HAP-1 (cell line): ENCODE data around the gene MTA1.

Source experiments
- DNase-seq, 2 experiments: peaks; one replicate each; pipeline ENCODE4 v3.0.0-alpha.2; 2016 to 2020; ENCODE audit warnings: low spot score in 2 of 2
- H3K27me3 ChIP-seq: fragments of 250-450 bp; sonication (Bioruptor Pico); 2 replicates; pipeline ENCODE4 v1.5.1; 2020; ENCODE audit warnings: low read depth, mild to moderate bottlenecking, moderate library complexity
- H3K36me3 ChIP-seq: fragments of 250-450 bp; sonication (Bioruptor Pico); replicated peaks from 2 replicates; pipeline ENCODE4 v1.5.1; 2020; ENCODE audit warnings: mild to moderate bottlenecking
- H3K4me1 ChIP-seq: fragments of 250-450 bp; sonication (Bioruptor Pico); 2 replicates; pipeline ENCODE4 v1.5.1; 2020; ENCODE audit warnings: mild to moderate bottlenecking
- H3K4me3 ChIP-seq: fragments of 250-450 bp; sonication (Bioruptor Pico); 2 replicates; pipeline ENCODE4 v1.5.1; 2020; ENCODE audit warnings: mild to moderate bottlenecking, moderate library complexity
- H3K9me3 ChIP-seq: fragments of 250-450 bp; sonication (Bioruptor Pico); 2 replicates; pipeline ENCODE4 v1.5.1; 2020; ENCODE audit warnings: mild to moderate bottlenecking, moderate library complexity
- in situ Hi-C: fragments of 300-500 bp; cut with MboI; formaldehyde crosslinking; loops from 3 replicates; pipeline ENCODE4 v1.14.3; 2020; ENCODE audit warnings: low sequenced_read_pairs, inconsistent platforms, mixed read lengths

Gene MTA1

DNA sequence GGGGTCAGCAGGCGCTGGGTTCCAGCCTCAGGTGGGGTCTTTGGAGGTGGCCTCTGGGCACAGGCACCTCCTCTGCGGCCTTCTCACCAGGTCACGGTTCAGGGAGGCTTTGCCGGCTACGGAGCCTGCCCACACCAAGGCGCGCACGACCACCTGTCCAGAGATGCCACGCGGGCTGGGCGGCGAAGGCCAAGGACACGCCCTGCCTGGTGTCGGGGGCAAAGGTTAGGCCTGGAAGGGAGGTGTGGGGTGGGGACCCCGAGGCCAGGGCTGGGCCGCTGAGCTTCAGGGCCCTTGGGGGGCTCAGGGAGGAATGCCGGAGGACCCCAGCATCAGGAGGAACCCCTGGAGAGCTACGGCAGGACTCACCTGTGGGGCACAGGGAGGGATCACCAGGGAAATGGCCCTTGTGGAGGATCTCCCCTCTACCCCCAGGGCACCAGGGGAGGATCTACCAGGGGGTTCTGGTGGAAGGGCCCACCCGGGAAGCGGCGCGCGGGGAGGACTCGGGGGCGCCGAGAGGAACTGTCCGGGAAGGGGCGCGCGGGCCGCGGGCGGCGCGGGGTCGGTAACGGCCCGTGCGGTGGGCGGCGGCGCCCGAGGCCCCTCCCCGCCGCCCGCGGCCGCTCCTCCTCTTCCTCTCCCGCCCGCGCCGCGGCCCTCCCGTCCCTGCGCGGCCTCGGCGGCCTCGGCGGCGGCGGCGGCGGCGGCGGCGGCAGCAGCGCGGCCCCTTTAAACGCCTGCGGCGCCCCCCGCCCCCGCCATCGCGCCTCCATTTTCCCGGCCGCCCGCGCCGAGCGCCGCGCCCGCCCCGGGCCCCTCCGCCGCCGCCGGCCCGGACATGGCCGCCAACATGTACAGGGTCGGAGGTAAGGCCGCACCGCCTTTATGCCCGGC, at the start of gene MTA1:
Gene MTA1, plus strand, starts transcription at position 633 of the 897 bp plus-strand sequence. Its CDS starts 209 bp downstream, at position 842.
- Histone ChIP-seq H3K27me3 (no peaks in the 10 kb centered on the region), H3K4me1 (peaks cover 16% of the 10 kb centered on the region), H3K36me3 (peaks cover 29% of the 10 kb centered on the region), H3K4me3 (peak within 1 kb of the TSS; percentile 80), H3K9me3 (no peaks in the 10 kb centered on the region)
- DNase-seq = peak; percentile 67
- in situ Hi-C loops = no loop called here

- in situ Hi-C loops = no loop called here
Observed at GRCh38 chr14:105374389-105374788, 45.2 kb upstream of the MTA1 start.

GRCh38 chr14:105375635-105376057, 44.0 kb upstream of the MTA1 start:
- no peak for DNase-seq

More at GRCh38 chr14:105374389-105374788, 45.2 kb upstream of the MTA1 start:
- H3K4me3 ChIP-seq = no peak overlapping the region
- DNase-seq = no peak
- H3K36me3 ChIP-seq = no peaks in the 10 kb centered on the region; the same call in 1 of the 2 replicates
- no peaks in the 10 kb centered on the region for H3K27me3 ChIP-seq
- no peaks in the 10 kb centered on the region for H3K9me3 ChIP-seq
- no peaks in the 10 kb centered on the region for H3K4me1 ChIP-seq

DNA sequence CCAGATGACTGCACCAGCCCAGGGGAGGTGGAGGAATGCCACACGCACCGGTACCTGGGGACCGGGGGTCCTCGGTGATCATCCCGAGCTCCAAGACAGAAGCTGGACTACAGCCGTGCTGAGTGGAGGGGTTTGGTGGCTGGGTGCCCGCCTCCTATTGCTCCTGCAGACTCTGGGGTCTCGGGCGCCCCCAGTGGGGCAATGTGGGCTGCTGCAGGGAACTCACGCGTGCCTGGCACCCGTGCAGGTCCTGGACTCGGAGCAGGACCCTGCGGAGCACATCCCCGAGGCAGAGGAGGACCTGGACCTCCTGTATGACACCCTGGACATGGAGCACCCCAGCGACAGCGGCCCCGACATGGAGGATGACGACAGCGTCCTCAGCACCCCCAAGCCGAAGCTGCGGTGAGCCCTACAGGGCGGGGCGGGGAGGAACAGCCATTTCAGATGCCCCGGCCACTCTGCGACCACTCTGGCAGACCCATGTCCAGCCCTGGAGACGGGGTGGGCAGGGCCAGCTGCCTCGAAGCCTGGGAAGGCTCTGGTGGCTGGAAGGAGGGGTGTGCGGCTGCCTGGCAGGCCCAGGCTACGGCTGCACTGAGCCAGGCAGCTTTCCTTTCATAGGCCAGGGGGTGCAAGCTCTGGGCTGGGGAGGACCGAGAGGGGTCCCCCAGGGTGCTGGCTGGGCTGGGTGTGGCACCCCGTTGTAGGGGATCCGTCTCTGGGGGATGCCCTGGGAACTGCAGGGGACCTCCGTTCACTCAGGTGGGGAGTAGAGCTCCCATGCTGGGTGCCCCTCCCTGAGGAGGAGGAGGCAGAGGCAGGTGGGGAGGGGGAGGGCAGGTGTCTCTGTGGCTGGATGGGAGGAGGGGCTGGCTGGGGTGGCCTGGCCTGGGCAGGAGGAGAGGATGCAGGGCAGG, 42.8 kb upstream of the MTA1 start:
- no peak overlapping the region for H3K4me3 ChIP-seq
- H3K36me3 ChIP-seq = no peaks in the 10 kb centered on the region; the same call in 1 of the 2 replicates
- H3K9me3 ChIP-seq = no peaks in the 10 kb centered on the region
- no peak for DNase-seq
- in situ Hi-C loops = loop anchor here (5.0 kb wide), 1 partner anchor 156 kb away; no protein-coding TSS in a partner anchor
- H3K27me3 ChIP-seq = no peaks in the 10 kb centered on the region
- H3K4me1 ChIP-seq = no peaks in the 10 kb centered on the region

More at GRCh38 chr14:105375635-105376057, 44.0 kb upstream of the MTA1 start:
- in situ Hi-C loops = loop anchor here (5.0 kb wide), 1 partner anchor 157 kb away; no protein-coding TSS in a partner anchor
- Histone ChIP-seq H3K36me3 (no peaks in the 10 kb centered on the region; the same call in none of the 2 replicates), H3K4me1 (no peaks in the 10 kb centered on the region), H3K27me3 (no peaks in the 10 kb centered on the region), H3K9me3 (no peaks in the 10 kb centered on the region), H3K4me3 (no peak overlapping the region)

GRCh38 chr14:105377555-105378182, 42.0 kb upstream of the MTA1 start:
- no peak for DNase-seq
- in situ Hi-C loops = loop anchor here (5.0 kb wide), 1 partner anchor 155 kb away; no protein-coding TSS in a partner anchor
- H3K4me1 ChIP-seq = no peaks in the 10 kb centered on the region
- H3K4me3 ChIP-seq = no peak overlapping the region
- no peaks in the 10 kb centered on the region; the same call in 1 of the 2 replicates for H3K36me3 ChIP-seq
- H3K9me3 ChIP-seq = no peaks in the 10 kb centered on the region
- no peaks in the 10 kb centered on the region for H3K27me3 ChIP-seq

DNA sequence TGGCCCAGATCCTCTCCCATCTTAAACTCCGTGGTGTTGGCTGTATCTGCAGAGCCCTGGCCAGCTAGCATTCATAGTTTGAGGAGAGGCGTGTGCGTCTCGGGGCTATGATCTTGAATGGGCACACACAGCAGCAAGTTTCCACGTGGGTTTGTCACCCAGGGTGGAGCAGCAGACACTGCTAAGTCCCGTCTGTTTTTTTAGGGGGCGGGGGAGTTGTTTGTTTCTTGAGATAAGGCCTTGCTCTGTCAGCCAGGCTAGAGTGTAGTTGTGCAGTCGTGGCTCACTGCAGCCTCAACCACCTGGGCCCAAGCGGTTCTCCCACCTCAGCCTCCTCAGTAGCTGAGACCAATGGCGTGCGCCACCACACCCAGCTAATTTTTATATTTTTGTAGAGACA, 41.4 kb upstream of the MTA1 start:
- DNase-seq = no peak
- no peaks in the 10 kb centered on the region for H3K4me1 ChIP-seq
- H3K4me3 ChIP-seq = no peak overlapping the region
- H3K27me3 ChIP-seq = no peaks in the 10 kb centered on the region
- in situ Hi-C loops = loop anchor here (5.0 kb wide), 1 partner anchor 154 kb away; no protein-coding TSS in a partner anchor
- H3K36me3 ChIP-seq = no peaks in the 10 kb centered on the region; the same call in 1 of the 2 replicates
- H3K9me3 ChIP-seq = no peaks in the 10 kb centered on the region

GRCh38 chr14:105378873-105379685, 40.5 kb upstream of the MTA1 start:
- Histone ChIP-seq H3K27me3 (no peaks in the 10 kb centered on the region), H3K4me1 (no peaks in the 10 kb centered on the region), H3K9me3 (no peaks in the 10 kb centered on the region), H3K4me3 (no peak overlapping the region), H3K36me3 (no peaks in the 10 kb centered on the region; the same call in none of the 2 replicates)
- DNase-seq = no peak
- in situ Hi-C loops = loop anchor here (5.0 kb wide), 1 partner anchor 153 kb away; no protein-coding TSS in a partner anchor

- H3K9me3 ChIP-seq = no peaks in the 10 kb centered on the region
- in situ Hi-C loops = loop anchor here (5.0 kb wide), 1 partner anchor 152 kb away; no protein-coding TSS in a partner anchor
- H3K4me3 ChIP-seq = no peak overlapping the region
- H3K4me1 ChIP-seq = no peaks in the 10 kb centered on the region
- H3K36me3 ChIP-seq = peaks cover 2% of the 10 kb centered on the region
- no peak for DNase-seq
- H3K27me3 ChIP-seq = no peaks in the 10 kb centered on the region
Observed at GRCh38 chr14:105379946-105380345, 39.7 kb upstream of the MTA1 start.

- Histone ChIP-seq H3K4me1 (no peaks in the 10 kb centered on the region), H3K4me3 (no peak overlapping the region), H3K9me3 (no peaks in the 10 kb centered on the region), H3K36me3 (peaks cover 3% of the 10 kb centered on the region), H3K27me3 (no peaks in the 10 kb centered on the region)
- no peak for DNase-seq
- in situ Hi-C loops = no loop called here
Observed at GRCh38 chr14:105380756-105381155, 38.9 kb upstream of the MTA1 start.

GRCh38 chr14:105381446-105382342, 37.9 kb upstream of the MTA1 start:
- Histone ChIP-seq H3K4me1 (no peaks in the 10 kb centered on the region), H3K9me3 (no peaks in the 10 kb centered on the region), H3K36me3 (peaks cover 3% of the 10 kb centered on the region), H3K4me3 (no peak overlapping the region), H3K27me3 (no peaks in the 10 kb centered on the region)
- DNase-seq = no peak
- in situ Hi-C loops = no loop called here

- Histone ChIP-seq H3K4me1 (no peaks in the 10 kb centered on the region), H3K9me3 (no peaks in the 10 kb centered on the region), H3K4me3 (no peak overlapping the region), H3K27me3 (no peaks in the 10 kb centered on the region), H3K36me3 (peaks cover 3% of the 10 kb centered on the region)
- DNase-seq = no peak
- in situ Hi-C loops = no loop called here
Observed at GRCh38 chr14:105382343-105383082, 37.1 kb upstream of the MTA1 start.
